Thyroid gland (tissue), 4 donors: ENCODE results near the gene ABI2.

Experiments
- CTCF ChIP-seq, 6 experiments: fragments of 200-600 bp in 3 of 6; fragments of 450-650 bp in 3 of 6; sonication (generic) in 3 of 6; IDR thresholded peaks; one replicate each; pipeline ENCODE4 v1.5.1; 2016 to 2019; ENCODE audit warnings: antibody characterized with exemption in 6 of 6, mild to moderate bottlenecking in 2 of 6, inconsistent platforms in 1 of 6, moderate library complexity in 1 of 6
- POLR2A ChIP-seq, 2 donors: fragments of 450-650 bp; IDR thresholded peaks; one replicate each; pipeline ENCODE4 v1.6.1; 2017; ENCODE audit warnings: antibody characterized with exemption in 2 of 2, mild to moderate bottlenecking in 2 of 2, moderate library complexity in 1 of 2

- TF ChIP-seq CTCF (IDR thresholded peaks at IDR 0.05) (no peak), POLR2A (IDR thresholded peaks at IDR 0.05) (no peak)
These were observed 90.1 kb downstream of the ABI2 start for GRCh38 chr2:203418271-203418670.
